ENCODE data around the gene DNAH17.

DNA sequence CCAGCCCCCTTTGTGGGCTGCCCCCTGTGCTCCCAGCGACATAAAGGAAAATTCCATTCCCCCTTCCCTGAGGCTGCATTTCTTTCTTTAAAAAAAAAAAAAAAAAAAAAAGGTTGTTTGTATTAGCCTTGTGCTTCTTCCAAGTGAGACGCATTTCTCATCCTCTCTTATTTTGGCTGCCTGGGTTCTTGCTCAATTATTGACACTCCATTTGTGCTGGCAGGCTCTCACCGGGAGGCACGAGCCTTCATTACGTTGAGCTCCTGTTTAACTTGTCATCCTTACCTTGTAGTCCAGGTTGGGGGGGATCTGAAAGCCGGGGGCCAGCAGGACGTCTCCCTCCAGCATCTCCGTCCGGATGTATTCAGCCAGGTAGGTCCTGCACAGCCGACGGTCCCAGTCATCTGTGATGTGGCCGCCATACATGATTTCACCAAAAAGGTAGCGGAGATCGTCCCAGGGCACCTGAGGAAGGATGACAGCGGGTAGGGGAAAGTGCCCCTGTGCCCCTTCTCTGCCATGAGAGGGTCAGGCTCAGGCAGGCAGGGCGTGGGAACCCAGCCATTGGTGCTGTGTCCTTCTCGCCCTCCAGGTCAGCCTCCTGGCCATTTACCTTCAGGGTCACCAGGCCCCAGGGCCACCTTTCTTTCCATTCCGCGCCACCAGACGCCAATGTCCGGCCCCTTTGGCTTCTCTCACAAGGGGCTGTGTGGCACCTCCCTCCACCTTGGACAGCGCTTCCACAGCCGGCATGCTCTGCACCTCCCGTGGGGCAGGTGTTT lies 148.2 kb downstream of the DNAH17 start:
- no peak for TF ChIP-seq CTCF (conservative IDR thresholded peaks at IDR 0.05)
- TF ChIP-seq EZH2 (IDR thresholded peaks at IDR 0.05; ENCODE audit: low read depth) = no peak
